Activated CD8-positive, alpha-beta memory T cell treated with anti-CD3 and anti-CD28 coated beads, Interleukin-2, amount 50 U/mL, for 24 hours (primary cell): ENCODE results near the gene PET100.
A peak's percentile ranks its signal among the peaks of the same experiment; 100 is the strongest.
"Not testable (repeated sequence)": the region's sequence is repeated elsewhere in the genome, so short reads cannot be mapped to it uniquely, and the experiment has no call there.

ENCODE experiments used
- DNase-seq: peaks from one replicate; pipeline ENCODE4 v3.0.0-alpha.2; 2020; ENCODE audit errors: extremely low read depth

PET100 gene

GRCh38 chr19:7633698-7634097 lies 4.1 kb downstream of the PET100 start, which contains the start of gene PCP2:
TSS of gene PCP2 (minus strand) at chr19:7633719. CDS start at chr19:7633457, 262 bp downstream.
- no peak for DNase-seq

- no peak for DNase-seq
These were observed 6.1 kb downstream of the PET100 start for GRCh38 chr19:7635670-7636069.

GRCh38 chr19:7636317-7636690 lies 6.7 kb downstream of the PET100 start:
- no peak for DNase-seq

- DNase-seq: peak; percentile 74
These were observed 7.2 kb downstream of the PET100 start, which contains the start of gene STXBP2 for GRCh38 chr19:7636691-7637373. TSS of gene STXBP2 (plus strand) at chr19:7637110. CDS start at chr19:7637150, 40 bp downstream.

GRCh38 chr19:7637374-7638256 lies 8.0 kb downstream of the PET100 start:
- no peak for DNase-seq

- no peak for DNase-seq
These were observed 9.3 kb downstream of the PET100 start for GRCh38 chr19:7638802-7639465.

GRCh38 chr19:7639863-7640348 lies 10.3 kb downstream of the PET100 start:
- no peak for DNase-seq

GRCh38 chr19:7640803-7641202 lies 11.2 kb downstream of the PET100 start:
- DNase-seq: no peak

- no peak for DNase-seq
These were observed 12.0 kb downstream of the PET100 start for GRCh38 chr19:7641290-7642276.

GRCh38 chr19:7642295-7643030 lies 12.9 kb downstream of the PET100 start:
- DNase-seq: no peak

GRCh38 chr19:7643031-7643415 lies 13.4 kb downstream of the PET100 start:
- DNase-seq: no peak

GRCh38 chr19:7643629-7644549 lies 14.3 kb downstream of the PET100 start:
- DNase-seq: not testable (repeated sequence)

- DNase-seq: no peak
These were observed 14.9 kb downstream of the PET100 start for GRCh38 chr19:7644550-7644877.

- DNase-seq: no peak
These were observed 15.6 kb downstream of the PET100 start for GRCh38 chr19:7645163-7645562.

- no peak for DNase-seq
These were observed 16.2 kb downstream of the PET100 start for GRCh38 chr19:7645656-7646425.

- DNase-seq: no peak
These were observed 16.8 kb downstream of the PET100 start for GRCh38 chr19:7646426-7646700.

GRCh38 chr19:7647156-7647555 lies 17.6 kb downstream of the PET100 start:
- no peak for DNase-seq

GRCh38 chr19:7648265-7649014 lies 18.8 kb downstream of the PET100 start:
- no peak for DNase-seq
